SK-N-MC (cell line): Measurements from ENCODE around the gene CPEB2.

ENCODE experiments used
- EZH2 ChIP-seq: fragments of 200-600 bp; sonication (generic); IDR thresholded peaks from one replicate; pipeline ENCODE4 v1.6.1; 2017; ENCODE audit warnings: antibody characterized with exemption
- POLR2AphosphoS5 ChIP-seq: IDR thresholded peaks from 2 replicates; pipeline ENCODE4 v1.6.1; 2012; ENCODE audit warnings: mild to moderate bottlenecking, low read depth, low read length, borderline replicate concordance

DNA sequence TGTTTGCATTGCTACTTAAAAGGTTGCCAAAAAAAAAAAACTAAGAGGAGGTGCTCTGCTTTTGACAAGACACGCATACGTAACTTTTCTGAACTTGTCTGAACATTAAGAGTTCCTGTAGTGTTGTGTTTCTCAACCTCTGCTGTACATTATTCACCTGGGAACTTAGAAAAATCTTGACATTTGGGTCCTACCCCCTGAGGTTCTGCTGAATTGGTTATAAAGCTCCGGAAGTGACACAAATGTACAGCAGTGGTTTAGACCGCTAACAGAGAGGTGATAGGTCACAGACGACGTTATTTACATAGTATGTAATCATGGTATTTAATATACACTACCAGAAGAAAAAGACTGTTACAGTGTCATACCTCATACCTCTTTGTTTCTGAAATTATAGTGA lies 61.1 kb downstream of the CPEB2 start:
- TF ChIP-seq EZH2 (no peak), POLR2AphosphoS5 (no peak)
